SK-N-SH (cell line): ENCODE data around the gene RAB40C. TPM values are rescaled to one million over a fixed set of nuclear protein-coding genes. Genes with fewer than 3 reads are reported as not detected.
A peak's percentile ranks its signal among the peaks of the same experiment; 100 is the strongest.

Source experiments
- CTCF ChIA-PET: fragments of 300-600, 350-600 bp; formaldehyde crosslinking; extraction: SDS; loops from one replicate; lab custom pipeline; 2021; lab: Yijun Ruan, JAX
- POLR2A ChIA-PET: fragments of 350-600 bp; sonication (Branson Sonifier 250); formaldehyde crosslinking; extraction: SDS; loops from one replicate; lab custom pipeline; 2020; ENCODE audit warnings: antibody characterized with exemption, inconsistent platforms; lab: Yijun Ruan, JAX
- DNase-seq: peaks from one replicate; pipeline ENCODE4 v3.0.0; 2012
- H2AFZ ChIP-seq: fragments of 200-600 bp; sonication (generic); 2 replicates; pipeline ENCODE4 v1.8.1; 2016; ENCODE audit warnings: antibody characterized with exemption, mild to moderate bottlenecking, low read depth
- H3F3A ChIP-seq: fragments of 200-600 bp; sonication (generic); replicated peaks from 2 replicates; pipeline ENCODE3; 2016; ENCODE audit warnings: antibody characterized with exemption, mild to moderate bottlenecking; ENCODE audit not compliant: insufficient read depth
- H3K27ac ChIP-seq, 2 experiments: fragments of 200-500 bp in 1 of 2; fragments of 200-600 bp in 1 of 2; sonication (Bioruptor generic) in 1 of 2; sonication (generic), shearing (Covaris generic) in 1 of 2; 2 replicates each; pipeline versions ENCODE4 v1.5.1 to v1.6.1; 2014 to 2016; ENCODE audit warnings: low read depth in 2 of 2, inconsistent platforms in 1 of 2, low read length in 1 of 2, mild to moderate bottlenecking in 1 of 2, mixed read lengths in 1 of 2
- H3K27me3 ChIP-seq: fragments of 200-600 bp; sonication (generic), shearing (Covaris generic); 2 replicates; pipeline ENCODE4 v1.6.1; 2016; ENCODE audit warnings: mixed run types; ENCODE audit not compliant: insufficient read depth
- H3K36me3 ChIP-seq, 2 experiments: fragments of 200-500 bp in 1 of 2; fragments of 200-600 bp in 1 of 2; sonication (Bioruptor generic) in 1 of 2; sonication (generic) in 1 of 2; replicated peaks in 1 of 2; 2 replicates each; pipeline versions ENCODE3 to v1.5.1; 2014 to 2016; ENCODE audit warnings: low read length in 1 of 2, mild to moderate bottlenecking in 1 of 2; ENCODE audit not compliant: insufficient read depth in 2 of 2, control insufficient read depth in 1 of 2
- H3K4me1 ChIP-seq, 2 experiments: fragments of 200-500 bp in 1 of 2; fragments of 200-600 bp in 1 of 2; sonication (Bioruptor generic) in 1 of 2; sonication (generic), shearing (Covaris generic) in 1 of 2; 2 replicates each; pipeline versions ENCODE4 v1.5.1 to v1.6.1; 2014 to 2016; ENCODE audit warnings: low read depth in 1 of 2, low read length in 1 of 2, mixed run types in 1 of 2; ENCODE audit not compliant: insufficient read depth in 2 of 2, control insufficient read depth in 1 of 2
- H3K4me2 ChIP-seq: fragments of 200-600 bp; sonication (generic), shearing (Covaris generic); 2 replicates; pipeline ENCODE4 v1.6.1; 2017; ENCODE audit warnings: mixed run types
- H3K4me3 ChIP-seq, 2 experiments: fragments of 200-500 bp in 1 of 2; fragments of 200-600 bp in 1 of 2; sonication (Bioruptor generic) in 1 of 2; sonication (generic), shearing (Covaris generic) in 1 of 2; 2 replicates each; pipeline versions ENCODE4 v1.5.1 to v1.8.1; 2014 to 2016; ENCODE audit warnings: low read depth in 2 of 2, inconsistent platforms in 1 of 2, low read length in 1 of 2, mild to moderate bottlenecking in 1 of 2, mixed read lengths in 1 of 2, moderate library complexity in 1 of 2
- H3K79me2 ChIP-seq: fragments of 200-600 bp; sonication (generic); 2 replicates; pipeline ENCODE4 v1.8.1; 2017; ENCODE audit warnings: mild to moderate bottlenecking; ENCODE audit not compliant: insufficient read depth
- H3K9ac ChIP-seq: fragments of 200-600 bp; sonication (generic); 2 replicates; pipeline ENCODE4 v1.6.1; 2017; ENCODE audit warnings: mixed run types
- H3K9me2 ChIP-seq: fragments of 200-600 bp; sonication (generic); 2 replicates; pipeline ENCODE4 v1.6.1; 2017; ENCODE audit warnings: mixed run types
- H3K9me3 ChIP-seq: fragments of 200-600 bp; sonication (generic); 2 replicates; pipeline ENCODE4 v1.6.1; 2017; ENCODE audit warnings: mixed run types, mild to moderate bottlenecking, moderate library complexity
- H4K20me1 ChIP-seq: fragments of 200-600 bp; sonication (generic); 2 replicates; pipeline ENCODE4 v1.6.1; 2017; ENCODE audit warnings: mild to moderate bottlenecking, mixed run types; ENCODE audit not compliant: insufficient read depth
- CHD2 ChIP-seq: fragments of 150-350 bp; IDR thresholded peaks from 2 replicates; pipeline ENCODE4 v1.6.1; 2018; ENCODE audit warnings: low read length; ENCODE audit not compliant: partially characterized antibody
- ELF1 ChIP-seq: IDR thresholded peaks from 2 replicates; pipeline ENCODE4 v1.4.0; 2012
- EP300 ChIP-seq, 2 experiments: IDR thresholded peaks; 2 replicates each; pipeline versions ENCODE4 v1.4.0 to v1.6.1; 2012; ENCODE audit warnings: borderline replicate concordance in 1 of 2, low read depth in 1 of 2, low read length in 1 of 2
- FOSL2 ChIP-seq: IDR thresholded peaks from 2 replicates; pipeline ENCODE4 v1.4.0; 2012; ENCODE audit warnings: low read depth, mild to moderate bottlenecking, moderate library complexity, borderline replicate concordance
- FOXJ3 ChIP-seq: sonication (generic); formaldehyde crosslinking; IDR thresholded peaks from 2 replicates; pipeline ENCODE4 v1.5.1; 2020; ENCODE audit warnings: mild to moderate bottlenecking, missing genetic modification reagents
- JUND ChIP-seq: IDR thresholded peaks from 2 replicates; pipeline ENCODE4 v1.4.0; 2012
- MAX ChIP-seq: IDR thresholded peaks from 2 replicates; pipeline ENCODE4 v1.4.0; 2012; ENCODE audit warnings: low read depth
- NFIC ChIP-seq: IDR thresholded peaks from 2 replicates; pipeline ENCODE4 v1.4.0; 2012; ENCODE audit warnings: borderline replicate concordance
- NRF1 ChIP-seq: IDR thresholded peaks from 2 replicates; pipeline ENCODE4 v1.6.1; 2012; ENCODE audit warnings: low read depth, mild to moderate bottlenecking, low read length
- PBX3 ChIP-seq: IDR thresholded peaks from 2 replicates; pipeline ENCODE4; 2012
- POLR2AphosphoS5 ChIP-seq: IDR thresholded peaks from 2 replicates; pipeline ENCODE4 v1.6.1; 2012; ENCODE audit warnings: low read depth, low read length
- RAD21 ChIP-seq: IDR thresholded peaks from 2 replicates; pipeline ENCODE4 v1.6.1; 2012; ENCODE audit warnings: mild to moderate bottlenecking, low read length
- RCOR1 ChIP-seq: fragments of 150-350 bp; IDR thresholded peaks from 2 replicates; pipeline ENCODE4 v1.6.1; 2017; ENCODE audit warnings: antibody characterized with exemption, low read length
- REST ChIP-seq: IDR thresholded peaks from 2 replicates; pipeline ENCODE4 v1.6.1; 2012; ENCODE audit warnings: mild to moderate bottlenecking, low read depth, low read length, moderate library complexity
- TEAD4 ChIP-seq: IDR thresholded peaks from 2 replicates; pipeline ENCODE4 v1.4.0; 2012; ENCODE audit warnings: mild to moderate bottlenecking, borderline replicate concordance; ENCODE audit not compliant: insufficient read depth
- WGBS: methylation state at CpG from one replicate; pipeline ENCODE4 v1.1.6; 2017; ENCODE audit warnings: low lambda C conversion rate; 5-methylcytosine and 5-hydroxymethylcytosine counted together
- polyA plus RNA-seq, 3 experiments: library from polyadenylated mRNA; depleted of rRNA; stranded (reverse); fragments of >200 nt; gene quantifications; 2 replicates each; pipeline ENCODE4 v1.2.3, GENCODE V29; 2012
- TF ChIP-seq, protein P1 (sequence below): fragments of 200-600 bp; sonication (generic); IDR thresholded peaks from 2 replicates; pipeline ENCODE4 v1.6.1; 2017; ENCODE audit warnings: antibody characterized with exemption, mild to moderate bottlenecking, moderate library complexity

The RAB40C gene
- polyA plus RNA-seq, 1 of the 3 experiments (the other 2 are of a cell fraction), result 13.0 TPM

GRCh38 chr16:586645-587590 is 2.9 kb upstream of the RAB40C start:
- TF ChIP-seq CHD2 (peak; percentile 9), TEAD4 (no peak), NFIC (peak; percentile 54), MAX (no peak), PBX3 (peak; percentile 4; the same call in 1 of the 2 replicates), POLR2AphosphoS5 (peak; percentile 31)

GRCh38 chr16:588639-588888 is 1.3 kb upstream of the RAB40C start:
- no peaks in the 10 kb centered on the region for H3K9me3 ChIP-seq
- 1% methylated on average over 15 of the region's 21 CpGs for WGBS
- TF ChIP-seq REST (no peak), RCOR1 (no peak), EP300 (IDR thresholded peaks at IDR 0.05; ENCODE audit: borderline replicate concordance in 1 of 2, low read depth in 1 of 2, low read length in 1 of 2) (no peak), NRF1 (no peak), FOSL2 (no peak), TEAD4 (no peak), RAD21 (no peak), ELF1 (no peak), FOXJ3 (CRISPR knock-in tag) (no peak), NFIC (no peak), PBX3 (no peak), JUND (no peak), CHD2 (no peak)
- TF ChIP-seq, protein P1, sequence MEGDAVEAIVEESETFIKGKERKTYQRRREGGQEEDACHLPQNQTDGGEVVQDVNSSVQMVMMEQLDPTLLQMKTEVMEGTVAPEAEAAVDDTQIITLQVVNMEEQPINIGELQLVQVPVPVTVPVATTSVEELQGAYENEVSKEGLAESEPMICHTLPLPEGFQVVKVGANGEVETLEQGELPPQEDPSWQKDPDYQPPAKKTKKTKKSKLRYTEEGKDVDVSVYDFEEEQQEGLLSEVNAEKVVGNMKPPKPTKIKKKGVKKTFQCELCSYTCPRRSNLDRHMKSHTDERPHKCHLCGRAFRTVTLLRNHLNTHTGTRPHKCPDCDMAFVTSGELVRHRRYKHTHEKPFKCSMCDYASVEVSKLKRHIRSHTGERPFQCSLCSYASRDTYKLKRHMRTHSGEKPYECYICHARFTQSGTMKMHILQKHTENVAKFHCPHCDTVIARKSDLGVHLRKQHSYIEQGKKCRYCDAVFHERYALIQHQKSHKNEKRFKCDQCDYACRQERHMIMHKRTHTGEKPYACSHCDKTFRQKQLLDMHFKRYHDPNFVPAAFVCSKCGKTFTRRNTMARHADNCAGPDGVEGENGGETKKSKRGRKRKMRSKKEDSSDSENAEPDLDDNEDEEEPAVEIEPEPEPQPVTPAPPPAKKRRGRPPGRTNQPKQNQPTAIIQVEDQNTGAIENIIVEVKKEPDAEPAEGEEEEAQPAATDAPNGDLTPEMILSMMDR, result no peak
- peaks cover 20% of the 10 kb centered on the region for H3F3A ChIP-seq
- no peak overlapping the region for H2AFZ ChIP-seq
- ChIA-PET POLR2A (interaction anchor here (0.8 to 1.2 kb wide), 5 partner anchors 8 to 102 kb away, joined by 3 to 4 read pairs (median 3); partner anchors contain the start of gene WDR24), CTCF (interaction anchor here (1.0 to 1.3 kb wide), 4 partner anchors 9 to 92 kb away, joined by 3 to 4 read pairs (median 3); no protein-coding TSS in a partner anchor)
- peaks cover 31% of the 10 kb centered on the region for H4K20me1 ChIP-seq
- H3K4me1 ChIP-seq, result peaks cover 21 to 38% of the 10 kb centered on the region in 2 experiments; a peak in 2 of 4 replicates
- H3K4me3 ChIP-seq, result peak overlapping the region; percentile 89 to 90
- peaks cover 0 to 3% of the 10 kb centered on the region in 2 experiments for H3K36me3 ChIP-seq
- no peaks in the 10 kb centered on the region for H3K9me2 ChIP-seq
- no peaks in the 10 kb centered on the region for H3K27me3 ChIP-seq
- H3K27ac ChIP-seq, result peak overlapping the region; percentile 90 to 97
- H3K9ac ChIP-seq, result peak overlapping the region; percentile 90
- peak; percentile 58 for DNase-seq
- peaks cover 56% of the 10 kb centered on the region for H3K79me2 ChIP-seq
- H3K4me2 ChIP-seq, result peak overlapping the region; percentile 96

More at GRCh38 chr16:586645-587590, 2.9 kb upstream of the RAB40C start:
- H3K27me3 ChIP-seq, result no peaks in the 10 kb centered on the region
- WGBS, result 96% methylated on average over 8 of the region's 14 CpGs
- H3K36me3 ChIP-seq, result peaks cover 3 to 7% of the 10 kb centered on the region in 2 experiments
- H3K4me2 ChIP-seq, result peak overlapping the region; percentile 96
- peak overlapping the region; percentile 39; the same call in 1 of the 2 replicates for H3K9ac ChIP-seq
- peaks cover 20% of the 10 kb centered on the region for H3F3A ChIP-seq
- no peak for DNase-seq
- no peaks in the 10 kb centered on the region for H3K9me2 ChIP-seq
- peak overlapping the region in 1 of 2 experiments; percentile 90; a peak in 1 of 4 replicates for H3K4me3 ChIP-seq
- H3K9me3 ChIP-seq, result no peaks in the 10 kb centered on the region
- H3K27ac ChIP-seq, result peak overlapping the region; percentile 14 to 90; a peak in 2 of 4 replicates
- ChIA-PET CTCF (interaction anchor here (1.0 to 1.9 kb wide), 4 partner anchors 10 to 81 kb away, joined by 3 to 6 read pairs (median 4); partner anchors contain the start of gene RHOT2), POLR2A (interaction anchor here (1.7 kb wide), 1 partner anchor 15 kb away, joined by 7 read pairs; no protein-coding TSS in a partner anchor)
- H4K20me1 ChIP-seq, result peaks cover 16% of the 10 kb centered on the region
- peaks cover 21 to 38% of the 10 kb centered on the region in 2 experiments; a peak in 2 of 4 replicates for H3K4me1 ChIP-seq
- no peak overlapping the region for H2AFZ ChIP-seq
- peaks cover 39% of the 10 kb centered on the region for H3K79me2 ChIP-seq
